GM12892 (cell line): ENCODE measurements around the gene COG5.
A peak's percentile ranks its signal among the peaks of the same experiment; 100 is the strongest.

Experiments used
- DNase-seq: peaks from one replicate; pipeline ENCODE4 v3.0.0; 2011; ENCODE audit not compliant: insufficient read length
- FAIRE-seq: peaks from 2 replicates; lab custom pipeline; 2011; peaks lifted over from hg19 to GRCh38; lab: Jason Lieb, UNC
- POLR2A ChIP-seq: IDR thresholded peaks from 2 replicates; pipeline ENCODE4 v1.6.1; 2011; ENCODE audit warnings: low read depth, low read length, control low read depth
- POLR2AphosphoS5 ChIP-seq: IDR thresholded peaks from 2 replicates; pipeline ENCODE4 v1.6.1; 2011; ENCODE audit warnings: low read depth, low read length, control low read depth
- TAF1 ChIP-seq: IDR thresholded peaks from 2 replicates; pipeline ENCODE4 v1.6.1; 2011; ENCODE audit warnings: low read depth, mild to moderate bottlenecking, control low read depth, low read length, borderline replicate concordance

The COG5 gene

DNA sequence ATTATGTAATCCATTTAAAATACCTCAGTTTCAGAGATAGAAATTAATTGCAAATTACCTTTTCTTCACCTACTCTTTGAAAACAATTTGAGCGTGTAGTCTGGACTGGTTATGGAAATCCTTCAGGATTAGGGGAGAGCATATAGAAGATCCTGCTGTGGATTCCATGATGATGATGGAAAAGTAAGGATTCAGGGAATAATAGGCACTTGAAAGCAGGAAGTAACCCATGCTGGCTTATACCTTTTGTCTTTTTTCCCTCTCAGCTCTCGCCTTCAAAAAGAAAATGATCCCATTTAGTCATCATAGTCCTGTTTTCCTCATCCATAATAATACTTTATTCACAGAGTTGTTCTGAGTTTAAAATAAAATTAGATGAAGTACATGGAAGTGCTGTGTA is 390.5 kb downstream of the COG5 start:
- TF ChIP-seq POLR2AphosphoS5 (no peak), POLR2A (no peak), TAF1 (no peak)
- DNase-seq (no peak), FAIRE-seq (no peak)

DNA sequence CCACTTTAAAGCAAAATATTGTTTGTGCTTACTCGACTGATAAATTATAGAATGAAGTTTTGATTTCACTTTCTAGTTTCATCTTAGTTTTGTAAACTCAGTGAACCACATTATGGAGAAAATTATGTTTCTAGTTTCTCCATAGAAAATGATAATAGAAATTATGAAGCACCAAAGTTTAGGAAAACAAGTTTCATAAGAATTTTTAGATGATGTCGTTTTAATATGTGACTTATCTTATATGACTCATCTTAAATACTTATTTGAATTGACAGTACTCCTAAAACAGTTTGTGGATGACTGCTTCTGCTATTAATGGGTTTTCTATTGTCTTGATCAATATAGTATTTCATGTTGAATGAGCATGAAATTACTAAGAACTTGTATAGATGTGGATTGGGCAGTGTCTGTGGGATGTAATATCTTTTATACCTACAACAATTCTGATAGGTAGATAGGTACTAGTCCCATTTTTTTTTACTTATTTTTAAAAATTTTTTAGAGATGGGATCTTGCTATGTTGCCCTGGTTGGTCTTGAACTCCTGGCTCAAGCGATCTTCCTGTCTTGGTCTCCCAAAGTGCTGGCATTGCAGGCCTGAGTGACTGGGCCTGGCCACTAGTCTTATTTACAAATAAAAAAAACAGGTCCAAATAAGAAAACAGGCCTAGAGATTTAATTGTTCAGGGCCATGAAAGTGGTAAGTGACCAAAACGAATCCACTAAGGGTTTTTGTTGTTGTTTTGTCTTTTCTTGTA is 391.3 kb downstream of the COG5 start:
- FAIRE-seq = no peak

GRCh38 chr7:107171496-107171895 is 392.2 kb downstream of the COG5 start:
- no peak for TF ChIP-seq POLR2AphosphoS5
- no peak for TF ChIP-seq POLR2A
- no peak for TF ChIP-seq TAF1
- no peak for FAIRE-seq
- no peak for DNase-seq

More for the DNA sequence above, 391.3 kb downstream of the COG5 start:
- TF ChIP-seq POLR2A (no peak), POLR2AphosphoS5 (no peak), TAF1 (no peak)
- no peak for DNase-seq

GRCh38 chr7:107170051-107170915 is 393.4 kb downstream of the COG5 start:
- FAIRE-seq (no peak), DNase-seq (no peak)
- no peak for TF ChIP-seq TAF1
- no peak for TF ChIP-seq POLR2AphosphoS5
- TF ChIP-seq POLR2A = no peak

DNA sequence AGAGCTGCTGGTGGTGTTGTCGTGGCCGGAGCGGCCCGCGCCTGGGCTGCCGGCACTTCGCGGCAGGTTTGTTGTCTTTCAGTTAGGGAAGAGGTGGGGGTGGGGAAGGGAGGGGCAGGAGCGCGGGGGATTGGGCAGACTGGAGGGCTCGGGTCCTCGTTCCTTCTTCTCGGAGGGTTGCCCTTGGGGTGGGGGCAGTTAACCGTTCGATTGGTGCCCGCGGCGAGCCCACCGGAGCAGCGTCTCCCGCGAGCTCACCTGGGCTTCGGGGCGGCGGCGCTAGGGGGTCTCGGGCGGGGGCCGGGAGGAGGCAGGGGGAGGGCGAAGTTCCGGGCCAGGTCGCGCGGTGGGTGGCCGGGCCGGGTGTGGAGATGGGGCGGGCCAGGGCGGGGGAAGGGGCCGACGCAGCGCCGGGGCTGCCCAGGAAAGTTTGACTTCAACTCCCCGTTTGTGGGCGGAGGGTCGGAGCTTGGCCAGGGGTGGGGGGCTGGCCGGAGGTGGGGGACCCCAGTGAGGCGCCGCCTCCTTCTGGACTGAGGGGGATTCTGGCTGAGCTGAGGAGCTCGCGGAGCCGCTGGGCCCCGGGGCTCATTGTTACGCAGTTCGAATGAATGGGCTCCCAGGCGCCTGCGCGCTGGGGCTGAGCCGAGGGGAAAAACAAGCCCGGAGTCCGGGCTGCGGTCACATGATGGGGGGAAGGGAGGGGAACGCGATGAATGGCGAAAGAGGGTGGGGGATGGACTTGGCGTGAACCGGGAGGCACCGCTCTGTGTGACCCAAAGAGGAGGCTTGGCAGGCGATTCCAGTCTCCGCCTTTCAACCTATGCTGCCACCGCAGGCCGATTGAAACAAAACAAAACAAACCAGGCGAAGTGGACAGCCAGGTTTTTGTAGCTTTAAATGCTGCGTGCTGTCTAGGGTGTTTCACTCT is 394.3 kb downstream of the COG5 start:
- FAIRE-seq = peak; percentile 85
- no peak; the same call in 1 of the 2 replicates for TF ChIP-seq POLR2A
- peak; percentile 56 for TF ChIP-seq POLR2AphosphoS5
- TF ChIP-seq TAF1 = peak; percentile 29; the same call in 1 of the 2 replicates

DNA sequence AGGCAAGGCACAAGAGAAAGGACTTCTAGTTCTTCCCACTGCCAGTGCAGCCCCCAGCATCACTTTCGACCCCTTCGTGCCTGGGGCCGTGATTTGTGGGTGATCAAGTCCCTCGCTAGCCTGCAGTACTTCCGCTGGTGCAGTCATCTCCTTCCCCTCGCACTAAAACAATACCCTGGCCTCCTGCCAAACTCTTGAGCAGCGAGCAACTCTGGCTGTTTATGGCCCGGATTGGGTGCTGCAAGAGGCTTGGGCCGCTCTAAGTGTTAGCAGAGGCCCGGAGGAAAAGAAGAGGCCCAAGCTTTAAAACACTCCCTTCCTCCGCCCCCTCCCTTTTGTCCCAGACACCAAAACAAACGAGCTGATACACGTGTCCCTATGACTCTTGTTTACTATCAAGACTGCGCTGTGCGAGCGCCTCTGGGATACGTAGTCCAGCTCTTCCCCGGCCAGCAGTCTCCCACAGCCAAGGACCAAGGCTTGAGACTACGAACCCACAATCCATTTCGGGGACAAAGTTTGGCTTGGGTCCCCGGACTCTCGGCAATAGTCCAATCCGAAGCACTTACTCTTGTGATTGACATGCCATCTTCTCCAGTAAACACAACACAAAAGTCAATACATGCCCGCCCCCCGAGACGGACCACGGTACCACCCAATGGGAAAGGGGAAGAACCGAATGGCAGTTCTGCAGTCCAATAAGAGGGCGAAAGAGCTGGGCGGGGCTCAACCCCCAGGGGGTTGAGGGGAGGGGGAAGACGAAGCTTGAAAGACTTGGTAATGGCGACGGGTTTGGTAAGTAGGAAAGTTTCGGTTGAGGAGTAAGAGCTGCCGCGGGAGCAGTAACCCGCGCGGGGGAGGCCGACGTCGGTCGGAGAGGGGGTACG is 395.2 kb downstream of the COG5 start, which contains the start of gene HBP1:
Gene HBP1 (plus strand): TSS at position 771 of the 887 bp plus-strand sequence. CDS start 10,891 bp downstream, outside the sequence.
- DNase-seq = peak; percentile 72
- TF ChIP-seq TAF1 = no peak
- TF ChIP-seq POLR2A = no peak; the same call in 1 of the 2 replicates
- no peak for TF ChIP-seq POLR2AphosphoS5
- FAIRE-seq = peak; percentile 99

More for the DNA sequence above, 394.3 kb downstream of the COG5 start:
- peak; percentile 46 for DNase-seq

DNA sequence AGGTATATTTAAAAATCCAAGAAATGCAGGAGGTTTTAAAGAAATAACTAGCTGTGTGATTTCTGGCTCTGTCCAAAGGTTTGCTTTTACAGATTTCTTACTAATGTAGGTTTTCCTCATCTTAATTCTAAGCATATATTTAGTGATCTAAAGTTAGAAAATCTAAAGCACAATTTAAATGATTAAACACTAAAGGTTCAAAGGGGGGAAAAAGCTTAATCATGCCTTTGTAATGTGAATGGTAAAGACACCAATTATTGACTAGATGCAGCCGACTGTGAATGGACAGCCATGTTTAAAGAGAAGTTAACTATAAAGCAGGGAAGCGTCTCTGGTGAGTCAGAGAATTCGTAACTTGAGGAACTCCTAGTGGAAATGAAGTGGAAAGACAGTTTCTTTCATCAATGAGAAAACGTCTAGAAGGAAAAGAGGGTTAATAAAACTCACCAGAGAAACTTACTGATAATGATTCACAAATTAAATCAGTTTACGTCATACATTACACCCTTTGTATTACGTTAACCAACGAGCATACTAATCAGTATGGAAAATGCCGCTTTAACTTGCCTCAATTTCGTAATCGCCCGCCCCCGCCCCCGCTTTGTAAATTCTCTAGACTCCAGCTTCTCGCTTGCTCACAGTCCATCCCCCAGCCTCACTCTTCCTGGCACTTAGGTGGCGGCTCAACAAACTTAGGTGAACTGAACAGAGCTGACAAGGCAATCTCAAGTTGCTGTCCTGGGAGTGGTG is 396.1 kb downstream of the COG5 start:
- no peak for DNase-seq
- TF ChIP-seq TAF1 = no peak
- no peak for TF ChIP-seq POLR2A
- no peak; the same call in 1 of the 2 replicates for TF ChIP-seq POLR2AphosphoS5
- peak; percentile 24 for FAIRE-seq

- TF ChIP-seq POLR2AphosphoS5 = no peak
- no peak for TF ChIP-seq POLR2A
- no peak for TF ChIP-seq TAF1
- FAIRE-seq (no peak), DNase-seq (no peak)
Observed at GRCh38 chr7:107166736-107167426, 396.8 kb downstream of the COG5 start.
